ENCODE data around the gene GRIA4.

GRIA4 gene

GRCh38 chr11:105635466-105635865 is 25.6 kb downstream of the GRIA4 start:
- no peaks in the 10 kb centered on the region for H3K36me3 ChIP-seq (ENCODE audit: control insufficient read depth in 2 of 2, insufficient read depth in 2 of 2, low read length in 2 of 2)
- no peak overlapping the region for H3K4me3 ChIP-seq (ENCODE audit: low read length in 2 of 2)
- no peak overlapping the region for H3K27ac ChIP-seq (ENCODE audit: low read depth in 2 of 2, low read length in 2 of 2)
- H3K27me3 ChIP-seq (ENCODE audit: control insufficient read depth in 2 of 2, insufficient read depth in 2 of 2, low read length in 2 of 2), result no peaks in the 10 kb centered on the region
- H3K4me1 ChIP-seq (ENCODE audit: control insufficient read depth in 2 of 2, insufficient read depth in 2 of 2, low read length in 2 of 2), result no peaks in the 10 kb centered on the region
- no peaks in the 10 kb centered on the region for H3K9me3 ChIP-seq (ENCODE audit: control insufficient read depth in 2 of 2, low read length in 2 of 2)
- H3K9ac ChIP-seq (ENCODE audit: low read depth in 1 of 2, low read length in 2 of 2), result no peak overlapping the region

GRCh38 chr11:105636496-105636895 is 26.6 kb downstream of the GRIA4 start:
- no peak overlapping the region for H3K9ac ChIP-seq (ENCODE audit: low read depth in 1 of 2, low read length in 2 of 2)
- no peaks in the 10 kb centered on the region for H3K27me3 ChIP-seq (ENCODE audit: control insufficient read depth in 2 of 2, insufficient read depth in 2 of 2, low read length in 2 of 2)
- no peaks in the 10 kb centered on the region for H3K4me1 ChIP-seq (ENCODE audit: control insufficient read depth in 2 of 2, insufficient read depth in 2 of 2, low read length in 2 of 2)
- H3K4me3 ChIP-seq (ENCODE audit: low read length in 2 of 2), result no peak overlapping the region
- H3K27ac ChIP-seq (ENCODE audit: low read depth in 2 of 2, low read length in 2 of 2), result no peak overlapping the region
- no peaks in the 10 kb centered on the region for H3K36me3 ChIP-seq (ENCODE audit: control insufficient read depth in 2 of 2, insufficient read depth in 2 of 2, low read length in 2 of 2)
- H3K9me3 ChIP-seq (ENCODE audit: control insufficient read depth in 2 of 2, low read length in 2 of 2), result no peaks in the 10 kb centered on the region

GRCh38 chr11:105639527-105639926 is 29.7 kb downstream of the GRIA4 start:
- H3K4me1 ChIP-seq (ENCODE audit: control insufficient read depth in 2 of 2, insufficient read depth in 2 of 2, low read length in 2 of 2), result no peaks in the 10 kb centered on the region
- H3K9me3 ChIP-seq (ENCODE audit: control insufficient read depth in 2 of 2, low read length in 2 of 2), result no peaks in the 10 kb centered on the region
- H3K9ac ChIP-seq (ENCODE audit: low read depth in 1 of 2, low read length in 2 of 2), result no peak overlapping the region
- no peaks in the 10 kb centered on the region for H3K36me3 ChIP-seq (ENCODE audit: control insufficient read depth in 2 of 2, insufficient read depth in 2 of 2, low read length in 2 of 2)
- no peak overlapping the region for H3K27ac ChIP-seq (ENCODE audit: low read depth in 2 of 2, low read length in 2 of 2)
- no peaks in the 10 kb centered on the region for H3K27me3 ChIP-seq (ENCODE audit: control insufficient read depth in 2 of 2, insufficient read depth in 2 of 2, low read length in 2 of 2)
- no peak overlapping the region for H3K4me3 ChIP-seq (ENCODE audit: low read length in 2 of 2)

- Histone ChIP-seq H3K9ac (ENCODE audit: low read depth in 1 of 2, low read length in 2 of 2) (no peak overlapping the region), H3K9me3 (ENCODE audit: control insufficient read depth in 2 of 2, low read length in 2 of 2) (no peaks in the 10 kb centered on the region), H3K27me3 (ENCODE audit: control insufficient read depth in 2 of 2, insufficient read depth in 2 of 2, low read length in 2 of 2) (no peaks in the 10 kb centered on the region), H3K4me1 (ENCODE audit: control insufficient read depth in 2 of 2, insufficient read depth in 2 of 2, low read length in 2 of 2) (no peaks in the 10 kb centered on the region), H3K36me3 (ENCODE audit: control insufficient read depth in 2 of 2, insufficient read depth in 2 of 2, low read length in 2 of 2) (no peaks in the 10 kb centered on the region), H3K27ac (ENCODE audit: low read depth in 2 of 2, low read length in 2 of 2) (no peak overlapping the region), H3K4me3 (ENCODE audit: low read length in 2 of 2) (no peak overlapping the region)
Measured at GRCh38 chr11:105641433-105641832, 31.6 kb downstream of the GRIA4 start.

- Histone ChIP-seq H3K36me3 (ENCODE audit: control insufficient read depth in 2 of 2, insufficient read depth in 2 of 2, low read length in 2 of 2) (no peaks in the 10 kb centered on the region), H3K27ac (ENCODE audit: low read depth in 2 of 2, low read length in 2 of 2) (no peak overlapping the region), H3K4me1 (ENCODE audit: control insufficient read depth in 2 of 2, insufficient read depth in 2 of 2, low read length in 2 of 2) (no peaks in the 10 kb centered on the region), H3K9ac (ENCODE audit: low read depth in 1 of 2, low read length in 2 of 2) (no peak overlapping the region), H3K9me3 (ENCODE audit: control insufficient read depth in 2 of 2, low read length in 2 of 2) (no peaks in the 10 kb centered on the region), H3K27me3 (ENCODE audit: control insufficient read depth in 2 of 2, insufficient read depth in 2 of 2, low read length in 2 of 2) (no peaks in the 10 kb centered on the region), H3K4me3 (ENCODE audit: low read length in 2 of 2) (no peak overlapping the region)
Measured at GRCh38 chr11:105642870-105643269, 33.0 kb downstream of the GRIA4 start.

- Histone ChIP-seq H3K4me1 (ENCODE audit: control insufficient read depth in 2 of 2, insufficient read depth in 2 of 2, low read length in 2 of 2) (no peaks in the 10 kb centered on the region), H3K27ac (ENCODE audit: low read depth in 2 of 2, low read length in 2 of 2) (no peak overlapping the region), H3K9ac (ENCODE audit: low read depth in 1 of 2, low read length in 2 of 2) (no peak overlapping the region), H3K27me3 (ENCODE audit: control insufficient read depth in 2 of 2, insufficient read depth in 2 of 2, low read length in 2 of 2) (no peaks in the 10 kb centered on the region), H3K36me3 (ENCODE audit: control insufficient read depth in 2 of 2, insufficient read depth in 2 of 2, low read length in 2 of 2) (no peaks in the 10 kb centered on the region), H3K4me3 (ENCODE audit: low read length in 2 of 2) (no peak overlapping the region), H3K9me3 (ENCODE audit: control insufficient read depth in 2 of 2, low read length in 2 of 2) (no peaks in the 10 kb centered on the region)
Measured at GRCh38 chr11:105644839-105645573, 35.1 kb downstream of the GRIA4 start.

- Histone ChIP-seq H3K27ac (ENCODE audit: low read depth in 2 of 2, low read length in 2 of 2) (no peak overlapping the region), H3K9ac (ENCODE audit: low read depth in 1 of 2, low read length in 2 of 2) (no peak overlapping the region), H3K4me3 (ENCODE audit: low read length in 2 of 2) (no peak overlapping the region), H3K4me1 (ENCODE audit: control insufficient read depth in 2 of 2, insufficient read depth in 2 of 2, low read length in 2 of 2) (no peaks in the 10 kb centered on the region), H3K9me3 (ENCODE audit: control insufficient read depth in 2 of 2, low read length in 2 of 2) (no peaks in the 10 kb centered on the region), H3K36me3 (ENCODE audit: control insufficient read depth in 2 of 2, insufficient read depth in 2 of 2, low read length in 2 of 2) (no peaks in the 10 kb centered on the region), H3K27me3 (ENCODE audit: control insufficient read depth in 2 of 2, insufficient read depth in 2 of 2, low read length in 2 of 2) (no peaks in the 10 kb centered on the region)
Measured at GRCh38 chr11:105647780-105648179, 37.9 kb downstream of the GRIA4 start.

GRCh38 chr11:105648762-105649161 is 38.9 kb downstream of the GRIA4 start:
- no peaks in the 10 kb centered on the region for H3K9me3 ChIP-seq (ENCODE audit: control insufficient read depth in 2 of 2, low read length in 2 of 2)
- H3K27ac ChIP-seq (ENCODE audit: low read depth in 2 of 2, low read length in 2 of 2), result no peak overlapping the region
- H3K9ac ChIP-seq (ENCODE audit: low read depth in 1 of 2, low read length in 2 of 2), result no peak overlapping the region
- H3K4me3 ChIP-seq (ENCODE audit: low read length in 2 of 2), result no peak overlapping the region
- H3K27me3 ChIP-seq (ENCODE audit: control insufficient read depth in 2 of 2, insufficient read depth in 2 of 2, low read length in 2 of 2), result no peaks in the 10 kb centered on the region
- no peaks in the 10 kb centered on the region for H3K4me1 ChIP-seq (ENCODE audit: control insufficient read depth in 2 of 2, insufficient read depth in 2 of 2, low read length in 2 of 2)
- H3K36me3 ChIP-seq (ENCODE audit: control insufficient read depth in 2 of 2, insufficient read depth in 2 of 2, low read length in 2 of 2), result no peaks in the 10 kb centered on the region

GRCh38 chr11:105665281-105665680 is 55.4 kb downstream of the GRIA4 start:
- Histone ChIP-seq H3K36me3 (ENCODE audit: control insufficient read depth in 2 of 2, insufficient read depth in 2 of 2, low read length in 2 of 2) (no peaks in the 10 kb centered on the region), H3K9me3 (ENCODE audit: control insufficient read depth in 2 of 2, low read length in 2 of 2) (no peaks in the 10 kb centered on the region), H3K4me3 (ENCODE audit: low read length in 2 of 2) (no peak overlapping the region), H3K4me1 (ENCODE audit: control insufficient read depth in 2 of 2, insufficient read depth in 2 of 2, low read length in 2 of 2) (no peaks in the 10 kb centered on the region), H3K27me3 (ENCODE audit: control insufficient read depth in 2 of 2, insufficient read depth in 2 of 2, low read length in 2 of 2) (no peaks in the 10 kb centered on the region), H3K9ac (ENCODE audit: low read depth in 1 of 2, low read length in 2 of 2) (no peak overlapping the region), H3K27ac (ENCODE audit: low read depth in 2 of 2, low read length in 2 of 2) (no peak overlapping the region)

- H3K27ac ChIP-seq (ENCODE audit: low read depth in 2 of 2, low read length in 2 of 2), result no peak overlapping the region
- no peak overlapping the region for H3K9ac ChIP-seq (ENCODE audit: low read depth in 1 of 2, low read length in 2 of 2)
- H3K36me3 ChIP-seq (ENCODE audit: control insufficient read depth in 2 of 2, insufficient read depth in 2 of 2, low read length in 2 of 2), result no peaks in the 10 kb centered on the region
- no peaks in the 10 kb centered on the region for H3K4me1 ChIP-seq (ENCODE audit: control insufficient read depth in 2 of 2, insufficient read depth in 2 of 2, low read length in 2 of 2)
- H3K9me3 ChIP-seq (ENCODE audit: control insufficient read depth in 2 of 2, low read length in 2 of 2), result no peaks in the 10 kb centered on the region
- no peaks in the 10 kb centered on the region for H3K27me3 ChIP-seq (ENCODE audit: control insufficient read depth in 2 of 2, insufficient read depth in 2 of 2, low read length in 2 of 2)
- H3K4me3 ChIP-seq (ENCODE audit: low read length in 2 of 2), result no peak overlapping the region
Measured at GRCh38 chr11:105667441-105667840, 57.6 kb downstream of the GRIA4 start.

Data from mucosa of rectum (tissue), 2 donors.